Mucosa of gallbladder (tissue), 1 donor: ENCODE measurements around the gene FOXP2. TPM values are rescaled to one million over a fixed set of nuclear protein-coding genes. Genes with fewer than 3 reads are reported as not detected.
"Not testable (repeated sequence)": the region's sequence is repeated elsewhere in the genome, so short reads cannot be mapped to it uniquely, and the experiment has no call there.

Source experiments
- DNase-seq: peaks from one replicate; pipeline ENCODE4 v3.0.0-alpha.2; 2020; ENCODE audit warnings: low spot score
- total RNA-seq: library from RNA; stranded (reverse); gene quantifications from one replicate; pipeline ENCODE4 v1.2.1, GENCODE V29; 2021
- donor health status: DM: no; HTN: no; CAD: no.

Gene FOXP2
- total RNA-seq, 1 donor from 2014 or later, result 10.1 TPM

DNA sequence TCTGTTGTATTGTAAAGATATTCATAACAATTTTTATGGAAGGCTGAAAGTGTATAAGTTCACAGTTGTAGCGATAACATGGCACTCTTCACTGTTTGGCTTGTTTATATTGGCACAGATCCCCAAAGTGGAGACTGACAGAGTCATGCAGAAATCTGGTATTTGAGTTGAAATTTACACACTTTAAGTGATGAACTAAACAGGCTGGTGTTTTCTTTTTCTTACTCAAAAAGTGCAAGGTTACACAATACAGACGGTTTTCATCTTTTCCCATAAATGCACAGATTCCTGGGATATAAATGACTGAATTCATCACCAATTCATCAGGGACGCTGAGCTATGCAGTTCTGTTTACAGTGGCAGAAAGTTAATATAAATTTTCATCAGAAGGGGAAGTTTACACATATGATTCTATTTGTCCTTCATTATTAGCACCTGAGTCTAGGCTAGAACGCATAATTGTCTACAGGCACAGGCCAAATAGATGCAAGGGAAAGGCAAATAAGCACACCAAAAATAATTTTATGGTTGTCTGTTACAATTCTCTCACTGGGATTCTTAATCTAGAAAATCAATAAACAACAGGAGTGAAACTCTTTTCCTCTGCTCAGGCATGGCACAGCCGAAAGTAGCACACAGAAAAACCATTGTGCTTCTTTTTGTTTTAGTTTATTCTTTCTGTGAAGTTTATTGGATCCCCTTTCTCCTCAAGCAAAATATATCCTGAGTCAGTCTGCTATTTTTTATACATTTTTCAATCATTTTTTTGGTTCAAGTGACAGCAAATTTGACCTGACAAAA is 88.0 kb downstream of the FOXP2 start:
- no peak for DNase-seq

DNA sequence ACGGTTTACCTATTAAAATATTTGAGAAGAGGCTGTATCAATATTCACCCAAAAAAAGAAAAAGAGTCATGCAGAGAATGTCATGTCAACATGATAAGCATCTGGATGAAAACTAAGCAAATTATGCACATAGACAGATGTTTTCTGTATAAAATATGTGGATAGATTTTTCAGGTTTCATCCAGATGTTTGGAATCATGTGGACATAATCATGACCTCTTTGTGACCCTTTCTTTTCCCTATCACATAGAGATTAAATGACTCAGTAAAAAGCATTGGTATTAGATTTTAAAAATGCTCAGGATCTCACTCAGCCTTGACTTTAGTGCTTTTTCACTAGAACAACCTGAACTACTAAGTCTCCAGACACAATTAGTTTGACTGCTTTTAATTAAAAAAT is 90.0 kb downstream of the FOXP2 start:
- DNase-seq, result no peak

DNA sequence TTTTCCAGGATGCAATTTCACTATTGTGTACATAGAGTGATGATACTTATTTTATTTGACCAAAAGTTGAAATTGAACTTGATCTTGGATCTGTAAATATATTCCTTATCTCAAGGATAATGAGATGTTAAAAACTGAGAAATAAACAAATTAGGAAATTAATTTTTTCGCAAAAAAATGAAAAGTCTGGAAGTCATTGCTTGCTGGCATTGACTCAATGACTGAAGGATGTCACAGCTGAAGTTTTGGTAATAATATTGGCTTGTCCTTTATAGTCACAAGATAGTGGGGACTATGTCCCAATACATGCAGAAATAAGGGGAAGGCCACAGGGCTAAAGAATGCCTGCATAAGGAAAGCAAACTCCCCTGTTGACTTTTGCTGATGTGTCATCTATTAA is 92.8 kb downstream of the FOXP2 start:
- DNase-seq, result no peak

DNA sequence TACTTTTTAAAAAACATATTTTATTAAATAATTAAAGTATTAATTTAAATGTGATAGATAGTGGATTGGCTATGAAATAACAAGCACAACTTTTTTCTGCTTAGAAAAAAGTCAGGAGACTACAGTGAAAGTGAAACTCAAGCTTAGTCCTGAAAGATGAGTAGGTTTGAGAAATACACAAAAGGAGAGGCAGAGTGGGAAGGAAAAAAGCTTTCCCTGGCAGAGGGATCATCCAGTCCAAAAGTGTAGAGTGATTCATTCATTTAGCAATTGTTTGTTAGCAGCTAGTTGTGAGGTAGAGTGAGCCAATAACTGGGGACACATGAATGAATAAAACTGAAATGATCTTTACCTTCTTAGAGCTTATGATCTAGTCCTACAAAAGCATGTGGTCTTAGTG is 93.5 kb downstream of the FOXP2 start:
- no peak for DNase-seq

DNA sequence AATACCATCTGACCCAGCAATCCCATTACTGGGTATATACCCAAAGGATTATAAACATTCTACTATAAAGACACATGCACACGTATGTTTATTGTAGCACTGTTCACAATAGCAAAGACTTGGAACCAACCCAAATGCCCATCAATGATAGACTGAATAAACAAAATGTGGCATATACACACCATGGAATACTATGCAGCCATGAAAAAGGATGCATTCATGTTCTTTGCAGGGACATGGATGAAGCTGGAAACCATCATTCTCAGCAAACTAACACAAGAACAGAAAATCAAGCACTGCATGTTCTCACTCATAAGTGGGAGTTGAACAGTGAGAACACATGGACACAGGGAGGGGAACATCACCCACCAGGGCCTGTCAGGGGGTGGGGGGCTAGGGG is 96.2 kb downstream of the FOXP2 start:
- DNase-seq, result not testable (repeated sequence)

DNA sequence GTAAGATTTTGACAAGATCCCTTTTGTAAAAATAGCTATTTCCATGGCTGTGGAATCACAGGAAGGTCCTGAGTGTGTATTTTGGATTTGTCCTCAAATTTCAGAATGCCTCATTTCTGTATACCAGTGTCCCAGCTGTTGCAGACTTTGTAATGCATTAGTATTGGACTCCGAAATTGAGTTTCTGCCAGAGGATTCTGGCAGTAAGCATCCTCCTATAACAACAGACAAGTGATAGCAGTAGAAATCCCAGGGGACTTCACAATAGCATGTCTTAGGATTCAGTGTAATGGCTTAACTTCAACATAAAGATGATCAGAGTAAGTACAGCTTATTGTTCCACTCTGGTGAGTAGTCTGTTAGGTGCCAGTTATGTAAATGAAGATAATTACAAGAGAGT is 104.6 kb downstream of the FOXP2 start:
- DNase-seq, result no peak

DNA sequence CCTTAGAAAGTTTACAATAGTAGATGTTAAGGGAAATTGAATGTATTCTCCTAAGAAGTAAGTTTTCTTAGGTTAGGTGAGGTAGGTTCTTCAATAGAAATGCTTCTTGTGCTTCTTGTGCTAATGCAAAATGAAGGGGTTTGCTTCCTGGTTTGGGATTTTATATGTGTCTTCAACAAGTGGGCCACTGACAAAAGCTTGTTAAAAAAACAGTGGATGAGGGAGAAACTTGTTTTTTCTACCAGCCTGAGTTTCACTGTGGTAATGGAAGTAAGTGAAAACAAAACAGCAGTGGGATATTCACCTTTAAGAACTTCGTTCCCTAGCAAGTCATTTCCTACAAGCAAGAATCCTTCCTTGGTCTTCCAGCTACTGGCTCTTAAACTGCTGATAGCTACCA is 107.5 kb downstream of the FOXP2 start:
- DNase-seq, result no peak

DNA sequence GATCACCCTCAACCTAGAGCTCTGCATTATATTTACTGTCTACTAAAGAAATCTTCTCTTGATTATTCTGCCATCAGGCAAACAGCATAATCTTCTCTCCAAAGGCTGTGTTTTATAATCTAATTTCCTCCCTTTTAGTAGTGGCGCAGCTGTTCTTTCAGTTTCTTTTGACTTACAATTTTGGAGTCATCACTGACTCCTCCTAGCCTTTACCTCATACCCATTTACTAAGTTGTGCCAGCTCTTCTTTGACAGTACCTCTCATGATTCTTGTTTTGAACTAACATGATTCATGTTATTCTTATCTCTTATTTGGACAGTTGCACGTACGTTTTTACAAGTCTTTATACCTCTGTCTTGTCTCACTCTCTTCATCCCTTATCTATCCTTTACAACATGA is 113.0 kb downstream of the FOXP2 start:
- DNase-seq, result no peak

DNA sequence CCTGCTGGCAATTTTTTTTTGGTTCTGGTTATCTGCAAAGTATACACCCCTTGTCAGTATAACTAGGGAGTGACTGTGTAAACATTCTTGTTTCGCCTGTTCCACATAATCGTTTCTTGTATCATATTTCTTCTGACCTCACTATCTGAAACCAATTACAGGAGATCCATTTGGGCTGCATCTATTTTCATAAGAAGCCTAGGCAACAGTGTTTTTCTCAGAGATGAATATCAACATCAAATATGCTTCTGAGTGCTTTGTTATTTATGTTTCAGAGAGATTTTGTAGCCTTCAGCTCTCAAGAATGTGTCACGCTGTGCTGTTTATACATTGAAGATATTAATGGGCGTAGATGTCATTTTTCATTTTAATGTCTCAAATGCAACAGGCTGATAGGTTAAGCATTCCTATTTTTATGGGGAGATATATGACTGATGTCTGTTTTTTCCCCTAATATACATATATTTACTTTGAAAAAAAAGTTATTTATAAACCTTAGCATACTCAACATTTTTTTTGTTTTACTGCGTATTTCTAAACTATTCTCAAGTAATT is 115.5 kb downstream of the FOXP2 start:
- no peak for DNase-seq

DNA sequence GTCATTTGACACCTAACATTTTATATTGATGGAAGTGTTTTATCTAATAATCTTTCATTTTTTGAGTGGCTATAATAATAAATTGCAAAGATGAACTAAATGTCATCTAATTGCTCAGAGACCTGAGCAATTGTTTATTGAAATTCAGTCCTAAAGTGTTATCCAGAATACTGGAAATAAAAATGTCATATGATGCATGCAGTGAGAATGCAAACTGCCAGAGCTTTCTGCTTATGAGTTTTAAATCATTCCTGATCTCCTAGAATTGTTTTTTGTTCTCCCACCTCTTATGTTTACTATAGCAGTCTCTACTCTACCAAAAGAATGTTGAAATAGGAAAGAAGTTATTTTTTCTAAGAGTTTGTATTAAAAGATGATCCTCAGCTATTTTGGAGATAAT is 116.7 kb downstream of the FOXP2 start:
- DNase-seq, result no peak

DNA sequence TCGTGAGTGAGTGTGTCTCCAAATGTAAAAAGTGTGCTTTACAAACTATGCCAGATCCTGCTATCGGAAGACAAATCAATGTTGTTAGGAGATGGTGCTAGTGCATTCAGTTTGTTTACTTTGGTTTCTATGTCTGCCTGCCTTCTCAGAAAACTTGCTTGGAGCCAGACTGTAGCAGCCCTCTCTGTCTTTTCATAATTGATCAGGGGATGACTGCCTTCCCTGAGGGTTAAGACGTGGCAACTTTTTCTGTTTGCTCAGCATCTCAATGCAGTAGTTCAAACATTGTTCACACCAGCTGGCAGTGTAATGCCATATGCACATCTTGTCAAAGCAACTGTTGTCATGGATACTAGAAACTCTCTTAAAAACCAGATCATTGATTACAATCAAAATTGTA is 118.5 kb downstream of the FOXP2 start:
- DNase-seq, result no peak

DNA sequence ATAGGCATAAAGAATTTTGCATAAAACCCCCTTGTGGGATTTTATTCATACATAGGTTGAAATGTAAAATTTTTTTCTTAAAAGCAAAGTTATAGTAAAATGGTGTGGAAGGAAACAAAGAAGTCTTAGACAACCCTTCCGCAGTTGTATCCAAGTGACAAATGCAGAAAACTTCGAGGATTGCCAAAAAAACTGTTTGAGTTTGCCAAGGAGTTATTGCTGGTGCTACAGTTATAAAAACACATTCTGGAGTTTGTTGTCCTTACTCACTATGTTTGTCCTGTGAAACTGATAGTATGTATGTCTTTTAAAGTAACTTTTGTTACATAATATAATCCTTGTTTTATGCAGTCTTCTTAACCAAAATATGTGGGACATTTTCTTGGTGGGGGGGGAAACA is 120.3 kb downstream of the FOXP2 start:
- DNase-seq, result no peak

DNA sequence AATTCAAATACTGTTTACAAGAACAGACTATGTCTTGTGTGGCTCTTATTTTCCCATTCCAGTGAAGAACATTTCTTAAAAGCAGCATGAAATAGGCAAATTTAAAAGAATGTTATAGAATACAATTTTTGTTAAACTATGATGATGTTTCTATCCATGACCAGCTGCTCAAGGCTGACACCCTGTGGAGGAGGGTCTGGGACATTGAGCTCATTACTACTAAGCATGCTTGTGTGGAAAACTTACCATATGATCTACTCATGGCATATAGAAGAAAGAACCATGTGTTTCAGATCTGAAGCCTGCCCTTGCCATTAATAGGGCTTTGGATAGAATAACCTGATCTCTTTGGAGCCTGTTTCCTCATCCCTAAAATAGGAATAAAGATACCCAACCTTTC is 125.0 kb downstream of the FOXP2 start:
- no peak for DNase-seq

DNA sequence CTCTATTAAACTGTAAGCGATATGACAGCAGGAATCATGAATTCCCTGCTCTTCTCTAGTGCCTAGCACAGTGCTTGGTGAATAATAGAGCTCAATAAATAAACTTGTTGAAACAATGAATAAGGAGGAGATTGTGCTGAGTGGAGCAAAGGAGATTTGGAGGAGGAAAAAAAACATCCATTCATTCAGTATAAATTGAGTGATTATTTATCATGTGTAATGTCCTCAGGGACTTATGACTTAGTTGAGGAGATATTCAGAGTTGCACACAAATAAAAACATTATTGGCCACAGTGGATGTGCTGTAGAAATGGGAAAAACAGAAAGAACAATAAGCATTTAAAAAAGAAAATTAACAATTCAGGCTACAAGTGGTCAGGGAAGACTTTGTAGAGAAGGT is 125.7 kb downstream of the FOXP2 start:
- DNase-seq, result no peak

DNA sequence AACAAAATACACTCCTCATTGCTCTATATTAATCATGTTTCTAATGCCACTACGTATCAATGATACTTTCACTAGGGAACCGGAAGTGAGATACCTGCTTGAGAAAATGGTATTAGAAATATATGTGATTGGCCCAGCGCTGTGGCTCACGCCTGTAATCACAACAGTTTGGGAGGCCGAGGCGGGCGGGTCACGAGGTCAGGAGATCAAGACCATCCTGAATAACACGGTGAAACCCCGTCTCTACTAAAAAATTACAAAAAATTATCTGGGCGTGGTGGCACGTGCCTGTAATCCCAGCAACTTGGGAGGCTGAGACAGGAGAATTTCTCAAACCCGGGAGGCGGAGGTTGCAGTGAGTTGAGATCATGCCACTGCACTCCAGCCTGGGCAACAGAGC is 132.7 kb downstream of the FOXP2 start:
- DNase-seq, result not testable (repeated sequence)

DNA sequence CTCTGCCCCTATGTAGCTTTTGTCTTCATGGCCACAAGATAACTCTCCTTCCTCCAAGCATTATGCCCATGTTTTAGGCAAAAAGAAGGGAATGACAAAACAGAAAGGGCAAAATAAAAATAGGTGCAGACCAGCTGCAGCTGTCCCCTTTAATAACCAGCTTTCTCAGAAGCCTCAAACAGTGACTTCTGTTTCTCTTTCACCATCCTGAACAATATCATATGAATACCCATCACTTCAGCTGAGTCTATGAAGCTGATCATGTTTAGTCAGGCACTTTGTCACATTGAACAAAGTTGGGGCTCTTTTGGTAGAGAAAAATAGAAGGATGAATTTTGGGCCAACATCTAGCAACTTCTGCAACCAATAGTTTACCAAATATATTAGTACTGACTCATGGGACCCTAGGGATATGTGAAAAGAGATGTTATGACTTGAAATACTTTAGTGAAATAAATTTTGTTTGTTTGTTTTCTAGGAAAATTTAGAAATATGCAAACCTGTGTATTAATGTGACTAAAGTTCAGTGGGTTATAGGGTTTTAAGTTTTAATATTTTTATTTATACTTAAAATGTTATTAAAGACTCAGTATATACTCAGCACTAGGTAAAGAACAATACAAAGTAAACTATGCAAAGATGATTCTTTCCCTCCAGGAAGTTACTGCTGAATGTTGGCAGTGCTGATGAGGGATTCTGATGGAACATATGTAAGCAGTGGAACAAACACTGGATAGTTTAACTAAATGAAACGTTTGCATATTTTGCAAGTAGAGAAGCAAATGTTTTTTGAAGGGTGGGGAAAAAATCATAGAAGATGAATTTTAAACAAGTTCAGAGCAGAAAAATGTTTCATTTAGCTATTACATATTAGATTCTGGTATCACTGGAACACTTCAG is 133.7 kb downstream of the FOXP2 start:
- no peak for DNase-seq

DNA sequence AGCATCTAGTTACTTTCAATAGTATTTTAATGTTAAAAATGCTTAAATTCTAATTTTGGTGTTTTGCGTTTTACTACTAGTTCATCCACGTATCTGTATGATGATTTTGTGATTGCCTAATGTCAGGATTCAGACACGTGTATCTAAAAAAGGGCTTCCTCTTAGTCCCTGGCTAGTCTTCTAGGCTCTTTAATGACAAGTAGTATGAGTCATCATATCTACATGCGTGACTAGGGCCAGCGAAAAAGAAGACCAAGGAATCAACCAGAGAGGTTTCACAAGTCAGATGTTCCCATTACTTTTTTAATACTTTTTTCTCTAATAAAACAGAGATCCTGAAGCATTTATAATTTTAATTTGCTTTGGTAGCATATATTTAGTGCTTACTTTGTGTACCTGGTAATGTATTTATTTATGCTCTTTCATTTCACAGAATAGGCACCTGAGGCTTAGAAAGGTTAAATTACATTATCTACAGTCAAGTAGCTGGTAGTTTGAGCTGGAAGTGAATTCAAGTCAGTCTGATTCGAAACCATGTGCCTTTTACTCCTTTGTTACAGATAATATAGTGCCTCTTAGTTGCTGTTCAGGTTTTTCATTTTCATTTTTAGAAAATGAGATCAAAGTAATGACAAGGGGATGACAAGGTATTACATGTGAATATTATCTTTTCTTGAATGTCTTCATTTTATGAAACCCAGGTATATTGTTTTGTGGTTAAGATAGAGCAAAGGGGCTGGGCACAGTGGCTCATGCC is 140.3 kb downstream of the FOXP2 start:
- DNase-seq, result no peak

DNA sequence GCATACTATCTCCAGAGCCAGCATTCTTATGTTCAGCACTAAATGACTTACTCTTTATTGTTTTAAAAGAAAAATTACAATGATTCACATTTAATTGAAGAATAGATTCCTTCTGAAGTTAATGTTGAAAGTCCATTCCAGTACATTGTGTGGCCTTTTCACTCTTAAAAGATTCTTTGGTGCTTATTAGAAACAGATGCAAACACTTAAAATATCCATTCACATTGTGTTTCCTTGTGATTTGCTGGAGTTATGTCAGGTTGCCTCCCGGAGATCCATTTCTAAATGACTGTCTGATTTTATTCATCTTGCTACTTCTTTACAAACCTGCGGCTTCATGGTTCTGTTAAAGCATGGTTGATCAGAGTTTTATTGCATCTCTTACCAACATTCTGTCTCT is 152.8 kb downstream of the FOXP2 start:
- DNase-seq, result no peak

DNA sequence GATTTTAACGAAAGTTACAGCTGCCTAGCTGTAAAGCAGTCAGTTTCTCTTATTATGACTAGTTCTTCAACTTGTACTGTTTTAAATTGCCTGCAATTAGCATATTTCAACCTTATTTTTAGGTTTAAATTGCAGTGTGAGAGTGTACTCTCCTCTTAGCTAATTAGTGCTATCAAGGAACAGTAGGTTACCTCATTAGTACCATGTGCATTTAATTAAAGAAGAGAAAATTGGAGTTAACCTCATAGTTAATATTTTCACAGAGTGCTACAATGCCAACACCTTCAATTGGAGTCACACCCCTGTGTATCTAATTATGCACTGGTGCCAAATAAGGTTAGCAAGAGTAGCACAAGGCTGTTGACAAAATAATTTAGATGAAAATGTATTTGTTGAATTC is 154.6 kb downstream of the FOXP2 start:
- DNase-seq, result no peak

DNA sequence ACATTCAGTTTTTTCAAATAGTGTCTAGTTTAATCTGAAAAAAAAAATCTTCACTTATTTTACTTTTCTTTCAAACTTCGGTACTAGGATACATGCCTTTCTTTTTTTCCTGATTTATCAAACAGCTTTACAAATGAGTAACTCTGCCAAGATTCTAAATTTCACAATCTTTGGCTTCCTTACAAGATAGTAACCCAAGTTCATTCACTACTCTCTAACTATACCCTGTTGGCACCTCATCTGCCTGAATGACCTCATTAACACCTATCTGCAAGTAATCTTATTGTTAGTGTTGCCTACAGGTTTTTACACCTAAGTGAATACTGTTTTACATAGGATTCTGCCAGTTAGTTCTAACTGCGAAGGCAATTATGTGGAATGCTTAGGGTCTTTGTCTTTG is 159.8 kb downstream of the FOXP2 start:
- DNase-seq, result no peak

DNA sequence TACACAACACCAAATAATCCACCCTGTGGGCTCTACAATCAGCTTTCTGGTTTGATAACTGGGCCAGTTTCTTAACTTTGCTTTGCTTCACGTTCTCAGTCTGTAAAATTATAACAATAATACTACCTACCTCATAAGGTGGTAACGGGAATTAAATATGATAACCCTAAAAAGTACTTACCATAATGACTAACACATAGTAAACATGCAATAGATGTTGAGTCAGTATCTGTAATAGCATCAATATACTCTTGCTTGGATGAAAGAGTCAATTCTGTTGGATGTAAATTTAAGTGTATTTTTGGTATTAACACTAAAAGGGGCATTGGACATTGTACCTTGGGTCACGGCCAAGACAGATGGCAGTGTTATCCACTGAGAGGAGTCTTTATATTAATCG is 160.5 kb downstream of the FOXP2 start:
- DNase-seq, result no peak

DNA sequence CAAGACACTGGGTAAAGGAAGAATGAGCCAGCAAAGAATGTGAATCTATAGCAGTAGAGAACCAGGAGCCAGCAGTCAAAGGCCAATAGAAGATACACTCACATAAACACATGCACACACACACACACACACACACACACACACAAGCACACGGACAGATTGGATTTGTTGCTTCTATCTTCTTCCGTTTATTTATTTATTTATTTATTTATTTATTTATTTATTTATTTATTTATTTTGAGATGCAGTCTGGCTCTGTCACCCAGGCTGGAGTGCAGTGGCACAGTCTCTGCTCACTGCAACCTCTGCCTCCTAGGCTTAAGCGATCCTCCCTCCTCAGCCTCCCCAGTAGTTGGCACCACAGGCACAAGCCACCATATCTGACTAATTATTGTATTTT is 166.3 kb downstream of the FOXP2 start:
- not testable (repeated sequence) for DNase-seq
